DOHH2 (cell line): ENCODE results near the gene DPP7.

Source experiments
- H3F3A ChIP-seq: fragments of 200-600 bp; sonication (generic), shearing (Covaris generic); 2 replicates; pipeline ENCODE4 v1.6.0; 2016; ENCODE audit warnings: antibody characterized with exemption, mild to moderate bottlenecking; ENCODE audit not compliant: control insufficient read depth, insufficient read depth
- H3K27ac ChIP-seq: fragments of 200-600 bp; sonication (generic); 2 replicates; pipeline ENCODE4 v1.5.1; 2014; ENCODE audit warnings: low read depth, mild to moderate bottlenecking, low read length, moderate library complexity
- H3K27me3 ChIP-seq: fragments of 200-600 bp; sonication (generic); 2 replicates; pipeline ENCODE4 v1.6.1; 2014; ENCODE audit warnings: mild to moderate bottlenecking, low read length, mixed read lengths; ENCODE audit not compliant: control insufficient read depth
- H3K36me3 ChIP-seq: fragments of 200-600 bp; sonication (generic); 2 replicates; pipeline ENCODE4 v1.6.1; 2014; ENCODE audit warnings: mild to moderate bottlenecking, low read length, moderate library complexity, mixed read lengths; ENCODE audit not compliant: control insufficient read depth
- H3K4me1 ChIP-seq: fragments of 200-600 bp; sonication (generic); 2 replicates; pipeline ENCODE4 v1.6.1; 2014; ENCODE audit warnings: mild to moderate bottlenecking, low read length, mixed read lengths; ENCODE audit not compliant: control insufficient read depth
- H3K4me2 ChIP-seq: fragments of 200-600 bp; sonication (generic); 2 replicates; pipeline ENCODE4 v1.6.0; 2014; ENCODE audit warnings: mild to moderate bottlenecking, low read length, moderate library complexity
- H3K4me3 ChIP-seq: fragments of 200-600 bp; sonication (generic); 2 replicates; pipeline ENCODE4 v1.5.1; 2014; ENCODE audit warnings: mild to moderate bottlenecking, low read length, mixed read lengths
- H3K79me2 ChIP-seq: fragments of 200-600 bp; sonication (generic); 2 replicates; pipeline ENCODE4 v1.6.1; 2014; ENCODE audit warnings: mild to moderate bottlenecking, low read length, mixed read lengths; ENCODE audit not compliant: control insufficient read depth
- H3K9me2 ChIP-seq: fragments of 200-600 bp; sonication (generic); replicated peaks from 2 replicates; pipeline ENCODE4 v1.6.1; 2014; ENCODE audit warnings: mild to moderate bottlenecking, low read length, mixed read lengths; ENCODE audit not compliant: control insufficient read depth
- H3K9me3 ChIP-seq: fragments of 200-600 bp; sonication (generic); 2 replicates; pipeline ENCODE4 v1.6.1; 2014; ENCODE audit warnings: antibody characterized with exemption, low read length, mixed read lengths; ENCODE audit not compliant: control insufficient read depth, insufficient read depth
- H4K20me1 ChIP-seq: fragments of 200-600 bp; sonication (generic); 2 replicates; pipeline ENCODE4 v1.6.0; 2014; ENCODE audit warnings: low read depth, mild to moderate bottlenecking, antibody characterized with exemption, low read length, moderate library complexity; ENCODE audit not compliant: control insufficient read depth, insufficient read depth
- EZH2phosphoT487 ChIP-seq: fragments of 200-600 bp; sonication (generic); IDR thresholded peaks from 2 replicates; pipeline ENCODE4 v1.6.1; 2017; ENCODE audit warnings: borderline replicate concordance, mild to moderate bottlenecking, antibody characterized with exemption, low read length, moderate library complexity, mixed read lengths
- TF ChIP-seq, protein P1 (sequence below): fragments of 200-600 bp; sonication (generic); IDR thresholded peaks from one replicate; pipeline ENCODE4 v1.5.1; 2014; ENCODE audit warnings: antibody characterized with exemption, mild to moderate bottlenecking, low read depth, low read length; ENCODE audit not compliant: poor library complexity, severe bottlenecking

Gene DPP7

GRCh38 chr9:137143459-137143858 lies 28.9 kb upstream of the DPP7 start:
- Histone ChIP-seq H3K4me2 (no peak overlapping the region), H3K4me1 (peaks cover 4% of the 10 kb centered on the region; the same call in 1 of the 2 replicates), H3K27me3 (peaks cover 23% of the 10 kb centered on the region; the same call in 1 of the 2 replicates), H3K79me2 (no peaks in the 10 kb centered on the region), H3K4me3 (no peak overlapping the region), H3F3A (no peaks in the 10 kb centered on the region), H3K9me3 (no peaks in the 10 kb centered on the region), H3K36me3 (no peaks in the 10 kb centered on the region), H4K20me1 (no peaks in the 10 kb centered on the region), H3K27ac (no peak overlapping the region), H3K9me2 (no peaks in the 10 kb centered on the region)
- TF ChIP-seq, protein P1, sequence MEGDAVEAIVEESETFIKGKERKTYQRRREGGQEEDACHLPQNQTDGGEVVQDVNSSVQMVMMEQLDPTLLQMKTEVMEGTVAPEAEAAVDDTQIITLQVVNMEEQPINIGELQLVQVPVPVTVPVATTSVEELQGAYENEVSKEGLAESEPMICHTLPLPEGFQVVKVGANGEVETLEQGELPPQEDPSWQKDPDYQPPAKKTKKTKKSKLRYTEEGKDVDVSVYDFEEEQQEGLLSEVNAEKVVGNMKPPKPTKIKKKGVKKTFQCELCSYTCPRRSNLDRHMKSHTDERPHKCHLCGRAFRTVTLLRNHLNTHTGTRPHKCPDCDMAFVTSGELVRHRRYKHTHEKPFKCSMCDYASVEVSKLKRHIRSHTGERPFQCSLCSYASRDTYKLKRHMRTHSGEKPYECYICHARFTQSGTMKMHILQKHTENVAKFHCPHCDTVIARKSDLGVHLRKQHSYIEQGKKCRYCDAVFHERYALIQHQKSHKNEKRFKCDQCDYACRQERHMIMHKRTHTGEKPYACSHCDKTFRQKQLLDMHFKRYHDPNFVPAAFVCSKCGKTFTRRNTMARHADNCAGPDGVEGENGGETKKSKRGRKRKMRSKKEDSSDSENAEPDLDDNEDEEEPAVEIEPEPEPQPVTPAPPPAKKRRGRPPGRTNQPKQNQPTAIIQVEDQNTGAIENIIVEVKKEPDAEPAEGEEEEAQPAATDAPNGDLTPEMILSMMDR: no peak
- no peak for TF ChIP-seq EZH2phosphoT487

- Histone ChIP-seq H4K20me1 (no peaks in the 10 kb centered on the region), H3K4me3 (no peak overlapping the region), H3K4me2 (no peak overlapping the region), H3K9me2 (no peaks in the 10 kb centered on the region), H3F3A (no peaks in the 10 kb centered on the region), H3K9me3 (no peaks in the 10 kb centered on the region), H3K4me1 (peaks cover 7% of the 10 kb centered on the region), H3K36me3 (no peaks in the 10 kb centered on the region), H3K27me3 (peaks cover 23% of the 10 kb centered on the region; the same call in 1 of the 2 replicates), H3K79me2 (no peaks in the 10 kb centered on the region), H3K27ac (no peak overlapping the region)
- no peak for TF ChIP-seq EZH2phosphoT487
- TF ChIP-seq, protein P1: no peak
These were observed 27.7 kb upstream of the DPP7 start for GRCh38 chr9:137141976-137142936.

GRCh38 chr9:137141050-137141810 lies 26.7 kb upstream of the DPP7 start:
- H3K9me3 ChIP-seq: no peaks in the 10 kb centered on the region
- H3K4me2 ChIP-seq: no peak overlapping the region
- TF ChIP-seq, protein P1: no peak
- no peak for TF ChIP-seq EZH2phosphoT487
- H3K4me3 ChIP-seq: no peak overlapping the region
- H3K79me2 ChIP-seq: no peaks in the 10 kb centered on the region
- no peaks in the 10 kb centered on the region for H4K20me1 ChIP-seq
- H3K4me1 ChIP-seq: peaks cover 15% of the 10 kb centered on the region
- H3F3A ChIP-seq: no peaks in the 10 kb centered on the region
- H3K9me2 ChIP-seq: no peaks in the 10 kb centered on the region
- no peak overlapping the region for H3K27ac ChIP-seq
- no peaks in the 10 kb centered on the region for H3K36me3 ChIP-seq
- peaks cover 28% of the 10 kb centered on the region for H3K27me3 ChIP-seq
